ENCODE measurements around the gene FHOD3.

GRCh38 chr18:36635414-36636096 lies 338.0 kb downstream of the FHOD3 start:
- TF ChIP-seq CTCF (conservative IDR thresholded peaks at IDR 0.05 in 1 of 2, IDR thresholded peaks at IDR 0.05 in 1 of 2; ENCODE audit: extremely low read depth in 1 of 2, insufficient read depth in 1 of 2, low read depth in 1 of 2, low read length in 2 of 2) (no peak), EZH2 (IDR thresholded peaks at IDR 0.05; ENCODE audit: borderline replicate concordance, low read length) (no peak)

Measured in mammary epithelial cell (primary cell).